HG03520 (cell line): ENCODE measurements around the gene TCF23.
"Not testable (repeated sequence)": the region's sequence is repeated elsewhere in the genome, so short reads cannot be mapped to it uniquely, and the experiment has no call there.

Source experiments
- ATAC-seq: cut with Tn5 transposase; IDR thresholded peaks from one replicate; pipeline ENCODE4 v1.9.1; 2021; ENCODE audit warnings: mild to moderate bottlenecking, moderate library complexity; ENCODE audit not compliant: unreplicated experiment

Gene TCF23

DNA sequence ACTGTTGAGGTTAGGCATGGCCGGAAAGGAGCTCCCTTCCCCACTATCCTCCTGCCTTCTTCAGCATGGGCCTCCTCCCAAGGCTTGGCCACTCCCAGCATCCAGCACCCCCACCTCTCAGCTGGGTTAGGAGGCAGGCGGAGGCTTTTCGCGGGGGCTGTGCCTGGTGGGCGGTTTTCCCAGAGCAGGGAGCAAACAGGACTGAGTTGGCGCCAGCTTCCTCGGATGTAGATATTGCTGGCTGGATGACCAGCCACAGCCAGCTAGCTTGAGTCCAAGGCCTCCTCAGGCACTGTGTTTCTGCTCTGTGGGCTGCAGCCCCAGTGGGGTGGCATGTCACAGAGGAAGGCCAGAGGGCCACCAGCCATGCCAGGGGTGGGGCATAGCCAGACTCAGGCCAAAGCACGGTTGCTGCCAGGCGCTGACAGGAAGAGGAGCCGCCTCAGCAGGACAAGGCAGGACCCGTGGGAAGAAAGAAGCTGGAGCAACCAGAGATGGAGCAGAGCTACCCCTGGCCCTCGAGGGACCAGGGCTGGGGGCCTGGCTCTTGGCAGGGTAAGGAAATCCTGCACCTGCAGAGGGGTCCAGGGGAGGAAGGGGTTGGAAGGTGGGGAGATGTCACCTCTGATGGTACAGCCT is at the start of gene TCF23:
TSS of gene TCF23 (plus strand) at position 204 of the 639 bp plus-strand sequence. CDS start at position 334, 130 bp downstream.
- ATAC-seq, result no peak

DNA sequence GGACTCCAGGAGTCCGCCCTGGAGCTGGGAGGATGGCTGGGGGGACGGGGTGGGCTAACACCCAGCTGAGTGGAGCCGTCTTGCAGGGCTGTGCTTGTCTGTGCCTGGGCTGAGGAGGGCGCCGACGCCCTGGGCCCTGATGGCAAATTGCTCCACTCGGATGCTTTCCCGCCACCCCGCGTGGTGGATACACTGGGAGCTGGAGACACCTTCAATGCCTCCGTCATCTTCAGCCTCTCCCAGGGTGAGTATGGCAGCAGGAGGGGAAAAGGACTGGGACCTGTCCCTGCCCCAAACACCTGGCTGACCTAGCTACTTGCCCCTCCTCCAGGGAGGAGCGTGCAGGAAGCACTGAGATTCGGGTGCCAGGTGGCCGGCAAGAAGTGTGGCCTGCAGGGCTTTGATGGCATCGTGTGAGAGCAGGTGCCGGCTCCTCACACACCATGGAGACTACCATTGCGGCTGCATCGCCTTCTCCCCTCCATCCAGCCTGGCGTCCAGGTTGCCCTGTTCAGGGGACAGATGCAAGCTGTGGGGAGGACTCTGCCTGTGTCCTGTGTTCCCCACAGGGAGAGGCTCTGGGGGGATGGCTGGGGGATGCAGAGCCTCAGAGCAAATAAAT is 49.4 kb upstream of the TCF23 start:
- ATAC-seq, result no peak

DNA sequence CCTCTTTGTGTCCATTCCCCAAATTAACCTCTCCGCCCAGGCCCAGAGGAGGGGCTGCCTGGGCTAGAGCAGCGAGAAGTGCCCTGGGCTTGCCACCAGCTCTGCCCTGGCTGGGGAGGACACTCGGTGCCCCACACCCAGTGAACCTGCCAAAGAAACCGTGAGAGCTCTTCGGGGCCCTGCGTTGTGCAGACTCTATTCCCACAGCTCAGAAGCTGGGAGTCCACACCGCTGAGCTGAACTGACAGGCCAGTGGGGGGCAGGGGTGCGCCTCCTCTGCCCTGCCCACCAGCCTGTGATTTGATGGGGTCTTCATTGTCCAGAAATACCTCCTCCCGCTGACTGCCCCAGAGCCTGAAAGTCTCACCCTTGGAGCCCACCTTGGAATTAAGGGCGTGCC is 48.8 kb upstream of the TCF23 start:
- no peak for ATAC-seq

DNA sequence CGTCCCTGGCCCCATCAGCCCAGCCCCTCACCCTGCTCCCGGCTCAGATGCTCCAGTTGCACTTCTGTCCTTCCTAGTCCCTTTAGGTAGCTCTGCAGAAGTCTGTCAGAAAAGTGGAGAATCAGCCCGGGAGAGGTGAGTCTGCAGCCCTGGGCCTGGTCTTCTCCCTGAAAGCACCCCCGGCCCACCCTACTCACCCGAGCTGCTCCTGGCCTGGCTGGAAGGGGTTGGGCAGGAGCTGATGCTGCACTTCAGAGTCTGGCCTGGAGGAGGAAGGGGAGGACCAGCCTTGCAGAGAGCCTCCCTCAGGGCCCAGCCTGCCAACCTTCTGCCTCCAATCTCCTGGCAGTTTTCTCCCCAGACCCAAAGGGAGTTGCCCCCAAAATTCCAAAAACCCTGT is 46.5 kb upstream of the TCF23 start:
- ATAC-seq, result no peak

DNA sequence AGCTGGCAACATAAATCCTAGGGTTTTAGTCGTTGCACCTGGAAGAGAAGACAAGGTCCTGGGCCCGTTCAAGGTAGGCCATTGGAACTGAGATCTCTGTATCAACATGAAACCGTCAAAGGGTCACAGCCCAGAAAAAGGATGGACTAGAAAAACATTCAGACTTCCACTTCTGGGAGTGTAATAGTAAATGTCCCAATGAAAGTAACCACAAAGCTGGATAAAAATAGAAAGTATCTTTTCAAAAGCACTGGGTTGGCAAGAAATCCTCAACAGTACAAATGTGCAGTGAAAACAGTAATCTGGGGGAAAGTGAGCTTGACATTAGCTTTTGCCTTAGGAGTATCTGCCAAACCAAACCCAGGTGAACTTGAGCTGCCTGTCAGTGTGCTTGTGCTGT is 42.8 kb upstream of the TCF23 start:
- no peak for ATAC-seq

DNA sequence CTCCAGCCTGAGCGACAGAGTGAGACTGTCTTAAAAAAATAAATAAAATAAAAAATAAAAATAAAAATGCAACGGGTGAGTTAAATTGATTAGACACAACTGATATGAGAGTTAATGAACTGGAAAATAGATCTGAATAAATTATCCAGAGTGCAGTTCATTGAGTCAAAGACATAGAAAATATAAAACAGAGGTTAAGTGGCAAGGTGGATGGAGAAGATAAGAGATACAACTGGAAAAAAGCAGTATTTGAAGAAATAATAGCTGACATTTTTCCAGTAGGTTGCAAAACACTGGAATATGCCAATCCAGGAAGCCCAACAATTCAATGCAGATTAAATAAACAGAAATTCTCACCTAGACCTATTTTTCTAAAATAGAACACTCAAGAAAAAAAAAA is 40.6 kb upstream of the TCF23 start:
- ATAC-seq, result no peak

DNA sequence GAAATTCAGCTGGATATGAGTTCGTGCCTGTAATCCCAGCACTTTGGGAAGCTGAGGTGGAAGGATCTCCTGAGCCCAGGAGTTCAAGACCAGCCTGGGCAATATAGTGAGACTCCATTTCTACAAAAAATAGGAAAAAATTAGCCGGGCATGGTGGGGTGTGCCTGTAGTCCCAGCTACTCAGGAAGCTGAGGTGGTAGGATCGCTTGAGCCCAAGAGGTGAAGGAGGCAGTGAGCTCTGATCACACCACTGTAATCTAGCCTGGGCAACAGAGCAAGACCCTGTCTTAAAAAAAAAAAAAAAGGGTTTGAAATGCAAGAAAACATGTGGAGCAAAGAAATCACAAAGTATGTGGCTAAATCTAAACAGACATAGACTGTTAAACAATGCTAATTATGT is 39.7 kb upstream of the TCF23 start:
- ATAC-seq, result no peak

DNA sequence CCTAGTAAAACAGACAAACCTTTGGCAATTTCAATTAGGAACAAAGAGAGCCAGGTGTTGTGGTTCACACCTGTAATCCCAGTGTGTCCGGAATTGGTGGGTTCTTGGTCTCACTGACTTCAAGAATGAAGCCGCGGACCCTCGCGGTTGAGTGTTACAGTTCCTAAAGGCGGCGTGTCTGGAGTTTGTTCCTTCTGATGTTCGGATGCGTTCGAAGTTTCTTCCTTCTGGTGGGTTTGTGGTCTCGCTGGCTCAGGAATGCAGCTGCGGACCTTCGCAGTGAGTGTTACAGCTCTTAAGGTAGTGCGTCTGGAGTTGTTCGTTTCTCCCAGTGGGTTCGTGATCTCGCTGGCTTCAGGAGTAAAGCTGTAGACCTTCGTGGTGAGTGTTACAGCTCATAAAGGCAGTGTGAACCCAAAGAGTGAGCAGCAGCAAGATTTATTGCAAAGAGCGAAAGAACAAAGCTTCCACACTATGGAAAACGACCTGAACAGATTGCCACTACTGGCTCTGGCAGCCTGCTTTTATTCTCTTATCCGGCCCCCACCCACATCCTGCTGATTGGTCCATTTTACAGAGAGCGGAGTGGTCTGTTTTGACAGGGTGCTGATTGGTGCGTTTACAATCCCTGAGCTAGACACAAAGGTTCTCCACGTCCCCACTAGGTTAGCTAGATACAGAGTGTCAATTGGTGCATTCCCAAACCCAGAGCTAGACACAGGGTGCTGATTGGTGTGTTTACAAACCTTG is 38.0 kb upstream of the TCF23 start:
- ATAC-seq, result not testable (repeated sequence)

DNA sequence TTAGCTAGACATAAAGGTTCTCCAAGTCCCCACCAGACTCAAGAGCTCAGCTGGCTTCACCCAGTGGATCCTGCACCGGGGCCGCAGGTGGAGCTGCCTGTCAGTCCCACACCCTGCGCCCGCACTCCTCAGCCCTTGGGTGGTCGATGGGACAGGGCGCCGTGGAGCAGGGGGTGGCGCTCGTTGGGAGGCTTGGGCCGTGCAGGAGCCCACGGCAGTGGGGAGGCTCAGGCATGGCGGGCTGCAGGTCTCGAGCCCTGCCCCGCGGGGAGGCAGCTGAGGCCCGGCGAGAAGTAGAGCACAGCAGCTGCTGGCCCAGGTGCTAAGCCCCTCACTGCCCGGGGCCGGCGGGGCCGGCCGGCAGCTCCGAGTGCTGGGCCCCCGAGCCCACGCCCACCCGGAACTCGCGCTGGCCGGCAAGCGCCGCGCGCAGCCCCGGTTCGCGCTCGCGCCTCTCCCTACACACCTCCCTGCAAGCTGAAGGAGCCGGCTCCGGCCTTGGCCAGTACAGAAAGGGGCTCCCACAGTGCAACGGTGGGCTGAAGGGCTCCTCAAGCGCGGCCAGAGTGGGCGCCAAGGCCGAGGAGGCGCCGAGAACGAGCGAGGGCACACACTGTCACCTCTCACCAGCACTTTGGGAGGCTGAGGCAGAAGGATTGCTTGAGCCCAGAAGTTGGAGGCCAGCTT is 37.3 kb upstream of the TCF23 start:
- not testable (repeated sequence) for ATAC-seq

DNA sequence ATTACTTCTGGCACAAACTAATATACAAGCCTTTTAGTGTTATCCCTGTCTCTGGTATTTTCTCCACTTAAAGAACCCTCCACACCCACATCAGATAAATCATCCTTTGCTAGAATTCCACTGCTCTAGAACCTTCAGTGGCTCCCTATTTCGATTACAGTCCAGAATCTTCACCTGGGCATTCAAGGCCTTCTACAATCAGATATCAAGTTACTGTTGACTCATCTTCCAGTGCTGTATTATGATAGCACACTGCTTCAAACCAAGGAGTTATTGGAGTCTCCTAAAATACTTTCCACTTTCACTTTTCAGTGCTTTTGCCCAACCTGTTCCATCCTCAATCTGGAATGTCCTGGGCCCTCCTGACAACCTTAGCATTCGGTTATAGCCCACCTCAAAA is 33.3 kb upstream of the TCF23 start:
- ATAC-seq, result no peak

DNA sequence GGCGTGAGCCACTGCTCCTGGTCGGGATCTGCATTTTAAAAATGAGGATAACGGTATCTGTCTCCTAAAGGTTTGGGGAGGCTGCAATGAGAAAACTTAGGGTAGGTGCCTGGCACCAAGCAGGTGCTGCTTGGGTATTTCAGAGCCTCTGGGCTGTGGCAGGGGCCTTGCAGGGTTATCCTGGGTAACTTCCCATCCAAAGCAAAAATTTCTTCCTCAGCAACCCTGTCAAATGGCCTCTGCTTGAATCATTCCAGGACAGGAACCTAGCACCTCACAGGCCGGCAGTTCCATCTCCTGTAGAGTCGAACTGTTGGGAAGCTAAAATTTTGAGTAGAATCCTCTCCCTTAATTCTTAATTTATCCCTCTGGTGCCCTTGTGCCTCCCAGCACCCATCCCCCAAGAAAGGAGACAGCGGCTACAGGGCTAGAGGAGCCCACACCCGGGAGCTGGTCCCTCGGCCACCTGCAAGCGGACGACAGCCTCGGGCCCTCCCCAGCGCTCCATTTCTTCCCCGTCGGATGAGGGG is 30.7 kb upstream of the TCF23 start:
- ATAC-seq, result no peak

DNA sequence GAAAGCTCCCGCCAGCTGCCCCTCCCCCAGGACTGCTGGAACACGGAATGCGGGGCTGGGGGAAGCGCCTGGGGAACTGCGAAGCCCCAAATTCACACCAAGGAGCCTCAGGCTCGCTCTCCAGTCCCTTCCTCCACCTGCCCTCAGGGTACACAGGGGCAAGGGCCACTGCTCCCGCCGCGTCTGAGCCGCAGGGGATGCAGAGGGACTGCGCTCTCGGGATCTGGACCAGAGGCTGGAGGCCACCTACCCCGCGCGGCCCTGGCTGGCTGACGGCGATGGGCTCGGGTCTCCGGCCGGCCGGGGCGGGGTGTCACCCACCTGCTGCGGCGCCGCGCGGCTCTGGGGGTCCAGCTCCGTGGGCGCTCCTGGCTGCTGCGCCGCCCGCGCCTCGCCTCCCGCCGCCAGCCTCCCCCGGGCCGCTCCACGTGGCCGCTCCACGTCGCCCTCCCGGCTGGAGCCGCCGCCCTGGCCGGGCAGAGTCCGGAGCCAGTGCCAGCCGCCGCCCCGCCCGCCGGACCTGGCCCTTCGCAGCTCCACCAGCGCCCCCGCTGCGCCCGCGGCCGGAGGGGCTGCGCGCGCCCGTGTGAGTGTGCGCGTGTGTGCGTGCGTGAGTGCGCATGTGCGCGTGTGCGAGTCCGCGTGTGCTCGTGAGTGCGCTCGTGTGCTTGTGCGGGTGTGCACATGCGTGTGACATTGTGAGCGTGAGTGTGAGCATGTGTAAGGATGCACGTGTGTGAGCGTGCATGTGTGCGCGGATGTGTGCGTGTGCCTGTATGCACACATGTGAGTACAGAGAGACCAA is 30.1 kb upstream of the TCF23 start, which contains the start of gene CGREF1:
TSS of gene CGREF1 (minus strand) at position 604 of the 805 bp plus-strand sequence. CDS start 14,762 bp downstream, outside the sequence.
- no peak for ATAC-seq

DNA sequence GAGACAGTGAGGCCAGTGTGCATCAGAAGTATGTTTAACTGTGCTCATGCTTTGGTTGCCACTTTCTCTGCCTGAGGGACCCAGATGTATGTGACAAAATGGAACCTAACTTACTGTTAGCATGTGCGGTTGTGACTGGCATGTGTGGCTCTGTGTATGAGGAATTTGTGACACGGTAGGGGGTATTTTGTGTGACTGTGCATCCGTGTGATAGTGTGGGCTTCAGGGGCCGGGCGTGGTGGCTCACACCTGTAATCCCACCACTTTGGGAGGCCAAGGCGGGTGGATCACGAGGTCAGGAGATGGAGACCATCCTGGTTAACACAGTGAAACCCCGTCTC is 29.5 kb upstream of the TCF23 start:
- ATAC-seq, result not testable (repeated sequence)

DNA sequence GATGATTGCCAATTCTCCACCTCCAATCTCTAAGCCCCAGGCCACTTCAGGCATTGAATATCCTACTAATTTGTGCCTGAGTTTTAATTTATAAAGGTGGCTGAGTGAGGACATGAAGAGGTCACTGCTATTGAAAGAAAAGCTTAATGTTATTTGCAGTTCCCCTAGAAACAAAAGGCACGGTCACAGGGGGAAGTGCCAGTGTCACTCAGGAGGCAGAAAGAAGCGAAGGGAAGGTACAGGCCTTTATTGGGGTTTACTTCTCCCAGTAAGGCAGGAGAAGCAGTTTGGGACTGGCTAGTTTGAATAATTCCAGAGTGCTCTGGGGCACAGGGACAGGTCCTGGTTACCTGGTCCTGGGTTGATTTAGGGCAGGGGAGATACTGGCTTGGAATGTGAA is 26.9 kb upstream of the TCF23 start:
- ATAC-seq, result no peak

DNA sequence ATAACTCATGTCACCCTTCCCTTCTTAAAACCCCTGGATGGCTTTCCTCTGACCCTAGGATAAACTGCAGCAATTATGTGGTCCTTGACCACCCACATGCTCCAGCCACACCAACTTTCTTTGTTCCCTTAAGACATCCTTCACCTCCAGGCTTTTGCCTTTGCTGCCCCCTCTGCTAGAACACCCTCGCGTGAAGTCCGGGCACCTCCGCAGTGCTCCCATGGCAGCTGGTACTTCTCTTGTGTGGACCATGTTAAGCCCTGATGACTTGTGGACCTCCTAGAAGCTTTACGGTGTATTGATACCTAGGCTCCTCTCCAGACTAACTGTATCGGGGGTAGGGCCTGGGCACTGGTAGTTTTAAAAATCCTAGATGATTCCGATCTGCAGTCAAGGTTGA is 26.0 kb upstream of the TCF23 start:
- no peak for ATAC-seq

DNA sequence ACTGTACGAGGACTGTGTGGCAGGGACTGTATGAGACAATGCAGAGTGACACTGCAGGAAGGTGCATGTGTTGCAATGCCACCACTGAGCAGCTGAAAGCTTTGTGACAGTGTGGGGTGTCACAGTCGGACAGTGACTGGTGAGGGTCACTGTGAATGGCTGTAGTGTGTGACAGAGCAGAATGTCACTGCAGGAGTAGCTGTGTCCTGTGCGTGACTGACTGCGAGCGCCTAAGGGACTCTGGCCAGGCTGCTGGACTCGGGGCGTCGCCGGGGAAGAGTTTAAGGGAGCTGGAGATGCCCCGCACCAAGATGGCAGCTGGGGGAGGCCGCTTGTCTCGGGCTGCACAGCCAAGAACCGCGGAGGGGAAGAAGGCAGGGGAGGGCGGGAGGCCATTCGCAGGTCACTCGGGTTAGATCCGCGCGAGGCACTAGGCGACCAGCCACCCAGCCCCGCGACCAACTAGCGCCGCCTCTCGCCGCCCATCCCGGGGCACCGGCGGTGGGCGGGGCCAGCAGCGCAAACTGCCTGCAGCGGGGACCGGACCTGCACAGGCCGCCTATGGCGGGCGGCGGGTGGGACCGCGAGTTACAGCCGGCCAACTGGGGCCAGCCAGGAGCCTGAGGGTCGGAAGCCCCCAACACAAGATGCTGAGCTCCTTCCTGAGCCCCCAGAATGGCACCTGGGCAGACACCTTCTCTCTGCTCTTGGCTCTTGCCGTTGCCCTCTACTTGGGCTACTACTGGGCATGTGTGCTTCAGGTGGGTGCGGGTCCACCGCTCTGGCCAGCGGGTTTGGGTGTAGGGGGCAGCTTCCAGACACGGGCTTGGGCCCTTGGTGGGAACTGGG is 25.3 kb upstream of the TCF23 start, which contains the start of gene ABHD1:
TSS of gene ABHD1 (plus strand) at position 514 of the 849 bp plus-strand sequence. CDS start at position 648, 134 bp downstream.
- ATAC-seq, result no peak

DNA sequence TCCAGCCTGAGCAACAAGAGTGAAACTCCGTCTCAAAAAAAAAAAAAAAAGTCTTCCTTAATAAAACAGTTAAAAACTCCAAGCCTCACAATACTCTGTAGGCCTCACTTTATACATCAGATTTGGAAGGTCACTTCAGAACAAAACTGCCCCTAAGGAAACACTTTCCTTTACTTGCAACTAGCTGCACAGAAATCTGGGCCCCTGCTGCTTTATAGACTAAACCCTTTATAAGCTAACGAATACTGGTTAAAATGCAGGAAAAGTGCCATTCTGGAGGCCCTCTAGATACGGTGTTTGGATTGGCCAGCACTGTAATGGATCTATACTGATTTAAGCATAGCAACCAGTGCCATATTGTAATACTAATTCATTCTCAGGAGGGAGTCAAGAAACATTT is 23.7 kb upstream of the TCF23 start:
- no peak for ATAC-seq

DNA sequence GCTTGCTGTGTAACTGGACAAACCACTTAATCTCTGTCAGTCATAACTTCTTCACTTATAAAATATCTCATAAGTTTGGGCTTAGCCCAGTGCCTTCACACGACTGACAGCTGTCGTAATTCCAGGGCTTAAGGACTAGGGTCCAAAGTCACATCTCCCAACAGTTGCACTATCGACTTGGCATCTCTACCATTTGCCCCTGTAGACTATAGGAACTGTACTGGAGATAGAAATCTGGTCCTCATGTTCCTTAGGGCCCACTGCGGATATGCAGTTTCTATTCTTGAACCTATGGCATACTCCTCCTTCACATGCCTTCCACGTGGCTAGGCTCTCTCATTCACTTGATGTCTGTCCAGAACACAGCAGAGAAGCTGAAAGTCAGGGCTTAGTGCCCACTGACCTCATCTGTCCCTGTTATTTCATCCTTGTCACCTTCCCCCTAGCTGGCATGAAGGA is 22.5 kb upstream of the TCF23 start:
- ATAC-seq, result no peak
